Trophoblast cell (in vitro differentiated cells and primary cell): ENCODE results near the gene SIRPA. TPM values are rescaled to one million over a fixed set of nuclear protein-coding genes. Genes with fewer than 3 reads are reported as not detected.
A peak's percentile ranks its signal among the peaks of the same experiment; 100 is the strongest.

Experiments
- DNase-seq, 2 donors: peaks; one replicate each; pipeline ENCODE4 v3.0.0-alpha.2; 2016
- H2AFZ ChIP-seq: 2 replicates; pipeline ENCODE4 v1.6.1; 2013; ENCODE audit warnings: low read length, moderate library complexity, mild to moderate bottlenecking; ENCODE audit not compliant: insufficient read depth, poor library complexity
- H2AK5ac ChIP-seq: 2 replicates; pipeline ENCODE4 v1.6.1; 2013; ENCODE audit warnings: mild to moderate bottlenecking, low read length
- H2BK120ac ChIP-seq: 2 replicates; pipeline ENCODE4 v1.6.1; 2013; ENCODE audit warnings: low read length, mild to moderate bottlenecking, moderate library complexity; ENCODE audit not compliant: insufficient read depth, poor library complexity
- H2BK12ac ChIP-seq: 2 replicates; pipeline ENCODE4 v1.6.1; 2013; ENCODE audit warnings: mild to moderate bottlenecking, low read length, moderate library complexity
- H2BK5ac ChIP-seq: 2 replicates; pipeline ENCODE4 v1.6.1; 2013; ENCODE audit warnings: low read length, low read depth, moderate library complexity, mild to moderate bottlenecking; ENCODE audit not compliant: poor library complexity
- H3K14ac ChIP-seq: 2 replicates; pipeline ENCODE4 v1.6.1; 2013; ENCODE audit warnings: mild to moderate bottlenecking, low read length
- H3K18ac ChIP-seq: 2 replicates; pipeline ENCODE4 v1.6.1; 2013; ENCODE audit warnings: mild to moderate bottlenecking, low read length
- H3K23ac ChIP-seq: 2 replicates; pipeline ENCODE4 v1.6.1; 2013; ENCODE audit warnings: low read length
- H3K27ac ChIP-seq: 2 replicates; pipeline ENCODE4 v1.5.1; 2013; ENCODE audit warnings: low read depth, mild to moderate bottlenecking, inconsistent platforms, low read length, moderate library complexity
- H3K27me3 ChIP-seq: 2 replicates; pipeline ENCODE4 v1.6.1; 2013; ENCODE audit warnings: inconsistent platforms, mild to moderate bottlenecking, low read length, moderate library complexity; ENCODE audit not compliant: insufficient read depth
- H3K36me3 ChIP-seq, 2 experiments: 1 replicate in 1 of 2; 2 replicates in 1 of 2; pipeline ENCODE4 v1.6.1; 2013; ENCODE audit warnings: low read length in 2 of 2, mild to moderate bottlenecking in 2 of 2, moderate library complexity in 1 of 2; ENCODE audit not compliant: insufficient read depth in 2 of 2, control insufficient read depth in 1 of 2
- H3K4ac ChIP-seq: 2 replicates; pipeline ENCODE4 v1.6.1; 2013; ENCODE audit warnings: low read depth, mild to moderate bottlenecking, low read length, moderate library complexity
- H3K4me1 ChIP-seq, 2 experiments: 1 replicate in 1 of 2; 2 replicates in 1 of 2; pipeline ENCODE4 v1.6.1; 2013; ENCODE audit warnings: low read length in 2 of 2, mild to moderate bottlenecking in 2 of 2, moderate library complexity in 1 of 2; ENCODE audit not compliant: insufficient read depth in 2 of 2, control insufficient read depth in 1 of 2
- H3K4me2 ChIP-seq: 2 replicates; pipeline ENCODE4 v1.6.1; 2013; ENCODE audit warnings: inconsistent platforms, mild to moderate bottlenecking, low read length, moderate library complexity
- H3K4me3 ChIP-seq: 2 replicates; pipeline ENCODE4 v1.5.1; 2013; ENCODE audit warnings: mild to moderate bottlenecking, low read depth, low read length, inconsistent platforms
- H3K79me1 ChIP-seq: one replicate; pipeline ENCODE4 v1.6.1; 2013; ENCODE audit warnings: low read length
- H3K79me2 ChIP-seq: 2 replicates; pipeline ENCODE4 v1.6.1; 2013; ENCODE audit warnings: low read length, mild to moderate bottlenecking; ENCODE audit not compliant: control insufficient read depth, insufficient read depth, poor library complexity
- H3K9ac ChIP-seq: 2 replicates; pipeline ENCODE4 v1.6.1; 2013; ENCODE audit warnings: mild to moderate bottlenecking, low read length
- H3K9me3 ChIP-seq: 2 replicates; pipeline ENCODE4 v1.6.1; 2013; ENCODE audit warnings: low read depth, mild to moderate bottlenecking, control low read depth, inconsistent platforms, low read length; ENCODE audit not compliant: insufficient read depth
- H4K12ac ChIP-seq: 2 replicates; pipeline ENCODE4 v1.6.1; 2013; ENCODE audit warnings: low read depth, mild to moderate bottlenecking, low read length, moderate library complexity
- H4K8ac ChIP-seq: 2 replicates; pipeline ENCODE4 v1.6.1; 2013; ENCODE audit warnings: low read depth, mild to moderate bottlenecking, low read length, moderate library complexity
- H4K91ac ChIP-seq: one replicate; pipeline ENCODE4 v1.6.1; 2013; ENCODE audit warnings: low read depth, mild to moderate bottlenecking, low read length, moderate library complexity
- WGBS: extraction: QIAGEN DNeasy Blood & Tissue Kit; methylation state at CpG from one replicate; pipeline ENCODE4 v1.1.7; 2013; ENCODE audit warnings: missing lambda C conversion rate; ENCODE audit not compliant: insufficient read length, insufficient coverage; ENCODE audit errors: extremely low coverage; 5-methylcytosine and 5-hydroxymethylcytosine counted together
- polyA plus RNA-seq: library from polyadenylated mRNA; stranded (reverse); fragments of 200-250 nt; gene quantifications from 2 replicates; pipeline ENCODE4 v1.2.3, GENCODE V29; 2013

SIRPA gene
- polyA plus RNA-seq: 15.7 and 15.8 TPM in 2 replicates

DNA sequence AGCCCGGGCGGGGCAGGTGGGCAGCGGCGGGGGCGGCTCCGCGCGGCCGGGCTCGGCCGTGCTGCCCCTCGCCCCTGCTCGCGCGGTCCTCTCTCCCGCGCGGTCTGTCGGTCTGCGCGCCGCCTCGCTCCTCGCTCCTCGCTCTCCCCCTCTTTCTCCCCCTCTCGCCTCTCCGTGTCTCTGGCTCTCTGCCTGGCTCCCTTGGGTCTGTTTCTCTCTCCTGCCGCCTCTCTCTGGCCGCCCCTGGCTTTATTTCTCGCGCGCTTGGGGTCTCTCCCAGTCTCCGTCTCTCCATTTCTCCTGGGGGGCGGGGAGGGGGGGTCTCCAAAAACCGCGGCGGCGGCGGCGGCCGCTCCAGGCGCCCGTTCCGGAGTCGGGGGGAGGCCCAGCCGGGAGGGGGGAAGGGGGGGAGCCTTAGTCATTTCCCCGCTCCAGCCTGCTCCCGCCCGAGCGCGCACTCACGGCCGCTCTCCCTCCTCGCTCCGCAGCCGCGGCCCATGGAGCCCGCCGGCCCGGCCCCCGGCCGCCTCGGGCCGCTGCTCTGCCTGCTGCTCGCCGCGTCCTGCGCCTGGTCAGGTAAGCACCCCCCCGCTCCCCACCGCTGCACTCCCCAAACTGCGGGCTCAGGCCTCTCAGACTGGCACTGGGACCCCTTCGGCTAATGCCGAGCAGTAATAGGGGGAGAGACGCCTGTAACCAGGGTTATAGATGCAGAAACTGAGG lies at the start of gene SIRPA:
Gene SIRPA (plus strand): TSS at position 457 of the 723 bp plus-strand sequence. CDS start 41 bp downstream, at position 498.
- Histone ChIP-seq H3K4me1 (peaks cover 17 to 21% of the 10 kb centered on the region in 2 experiments), H4K12ac (peak within 1 kb of the TSS; percentile 65), H3K14ac (peak within 1 kb of the TSS; percentile 82), H3K36me3 (no peaks in the 10 kb centered on the region), H2BK120ac (peak within 1 kb of the TSS; percentile 68), H3K27ac (peak within 1 kb of the TSS; percentile 48), H2AK5ac (peak within 1 kb of the TSS; percentile 11), H3K4me3 (peak within 1 kb of the TSS; percentile 75), H2AFZ (peak within 1 kb of the TSS; percentile 79), H4K8ac (peak within 1 kb of the TSS; percentile 62), H3K4ac (peak within 1 kb of the TSS; percentile 70), H3K79me1 (peaks cover 7% of the 10 kb centered on the region), H3K18ac (peak within 1 kb of the TSS; percentile 89), H3K9ac (peak within 1 kb of the TSS; percentile 60), H3K79me2 (peaks cover 7% of the 10 kb centered on the region), H2BK12ac (no peak within 1 kb of the TSS), H3K27me3 (peaks cover 11% of the 10 kb centered on the region), H2BK5ac (peak within 1 kb of the TSS; percentile 64), H4K91ac (peak within 1 kb of the TSS; percentile 77), H3K4me2 (peak within 1 kb of the TSS; percentile 81), H3K23ac (peak within 1 kb of the TSS; percentile 19), H3K9me3 (no peaks in the 10 kb centered on the region)
- peak in 1 of 2 donors; percentile 10 for DNase-seq
- no CpG with 5 or more reads among the region's 74 CpGs for WGBS

DNA sequence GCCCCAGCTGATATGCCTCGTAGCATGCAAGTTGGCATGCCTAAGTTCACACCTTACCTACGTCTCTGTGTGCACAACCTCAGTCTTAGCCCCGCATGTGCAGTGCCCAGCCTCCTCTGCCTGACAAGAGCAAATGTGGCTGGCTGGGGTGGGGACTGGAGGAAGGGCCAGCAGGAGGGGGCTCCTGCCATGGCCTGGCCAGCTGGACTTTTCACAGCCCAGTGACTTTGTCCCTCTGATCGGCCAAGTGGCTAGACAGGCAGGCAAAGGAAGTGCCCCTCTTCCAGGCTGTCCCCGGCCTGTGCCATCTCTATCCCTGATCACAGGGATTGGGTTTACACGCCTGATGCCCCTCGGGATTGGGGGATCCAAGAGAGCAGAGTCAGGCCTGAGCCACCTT lies 49.5 kb upstream of the SIRPA start:
- Histone ChIP-seq H2AFZ (no peak overlapping the region), H3K23ac (no peak overlapping the region)

GRCh38 chr20:1846341-1846740 lies 48.9 kb upstream of the SIRPA start:
- no peak overlapping the region for H4K91ac ChIP-seq
- no peak overlapping the region for H2BK5ac ChIP-seq
- no peaks in the 10 kb centered on the region for H3K36me3 ChIP-seq
- no peaks in the 10 kb centered on the region for H3K79me2 ChIP-seq
- no peak overlapping the region for H3K9ac ChIP-seq
- WGBS: no CpG with 5 or more reads among the region's 1 CpG
- H3K4me2 ChIP-seq: no peak overlapping the region
- peaks cover 0 to 3% of the 10 kb centered on the region in 2 experiments for H3K4me1 ChIP-seq
- H2BK12ac ChIP-seq: no peak overlapping the region
- H3K4me3 ChIP-seq: no peak overlapping the region
- no peak overlapping the region for H2AK5ac ChIP-seq
- no peak for DNase-seq
- H3K4ac ChIP-seq: no peak overlapping the region
- H3K27ac ChIP-seq: no peak overlapping the region
- no peaks in the 10 kb centered on the region for H3K27me3 ChIP-seq
- no peaks in the 10 kb centered on the region for H3K79me1 ChIP-seq
- H4K8ac ChIP-seq: no peak overlapping the region
- H3K18ac ChIP-seq: no peak overlapping the region
- H3K9me3 ChIP-seq: no peaks in the 10 kb centered on the region
- H4K12ac ChIP-seq: no peak overlapping the region
- no peak overlapping the region for H2AFZ ChIP-seq
- H2BK120ac ChIP-seq: peak overlapping the region; percentile 12
- no peak overlapping the region for H3K14ac ChIP-seq
- no peak overlapping the region for H3K23ac ChIP-seq

More for the DNA sequence above, 49.5 kb upstream of the SIRPA start:
- H4K8ac ChIP-seq: no peak overlapping the region
- H2AK5ac ChIP-seq: no peak overlapping the region
- no peaks in the 10 kb centered on the region for H3K27me3 ChIP-seq
- no peak overlapping the region for H2BK5ac ChIP-seq
- no peak overlapping the region for H3K27ac ChIP-seq
- peaks cover 3 to 4% of the 10 kb centered on the region in 2 experiments for H3K4me1 ChIP-seq
- no peak overlapping the region for H2BK12ac ChIP-seq
- no peak overlapping the region for H3K9ac ChIP-seq
- no peak for DNase-seq
- H3K9me3 ChIP-seq: no peaks in the 10 kb centered on the region
- no peaks in the 10 kb centered on the region for H3K79me2 ChIP-seq
- no peak overlapping the region for H3K4me3 ChIP-seq
- no CpG with 5 or more reads among the region's 7 CpGs for WGBS
- no peak overlapping the region for H4K91ac ChIP-seq
- H4K12ac ChIP-seq: no peak overlapping the region
- H3K36me3 ChIP-seq: no peaks in the 10 kb centered on the region
- H2BK120ac ChIP-seq: no peak overlapping the region
- no peak overlapping the region for H3K4ac ChIP-seq
- H3K14ac ChIP-seq: no peak overlapping the region
- H3K79me1 ChIP-seq: no peaks in the 10 kb centered on the region
- H3K4me2 ChIP-seq: no peak overlapping the region
- H3K18ac ChIP-seq: no peak overlapping the region

- H2AK5ac ChIP-seq: no peak overlapping the region
- WGBS: no CpG with 5 or more reads among the region's 1 CpG
- H3K36me3 ChIP-seq: no peaks in the 10 kb centered on the region
- H3K79me2 ChIP-seq: no peaks in the 10 kb centered on the region
- no peak overlapping the region for H3K4ac ChIP-seq
- H3K27me3 ChIP-seq: no peaks in the 10 kb centered on the region
- H4K91ac ChIP-seq: no peak overlapping the region
- no peak overlapping the region for H3K4me2 ChIP-seq
- no peak overlapping the region for H4K12ac ChIP-seq
- no peak overlapping the region for H2BK5ac ChIP-seq
- no peaks in the 10 kb centered on the region for H3K9me3 ChIP-seq
- H3K18ac ChIP-seq: no peak overlapping the region
- no peak overlapping the region for H2BK120ac ChIP-seq
- no peak overlapping the region for H2BK12ac ChIP-seq
- H3K14ac ChIP-seq: no peak overlapping the region
- H2AFZ ChIP-seq: no peak overlapping the region
- no peak overlapping the region for H3K4me3 ChIP-seq
- H4K8ac ChIP-seq: no peak overlapping the region
- no peak overlapping the region for H3K9ac ChIP-seq
- no peak overlapping the region for H3K27ac ChIP-seq
- DNase-seq: peak in 1 of 2 donors; percentile 19
- H3K4me1 ChIP-seq: peaks cover 0 to 3% of the 10 kb centered on the region in 2 experiments
- no peak overlapping the region for H3K23ac ChIP-seq
- no peaks in the 10 kb centered on the region for H3K79me1 ChIP-seq
Observed at GRCh38 chr20:1846876-1847275, 48.3 kb upstream of the SIRPA start.
